ENCODE data around the gene NOTCH3.

Gene NOTCH3

DNA sequence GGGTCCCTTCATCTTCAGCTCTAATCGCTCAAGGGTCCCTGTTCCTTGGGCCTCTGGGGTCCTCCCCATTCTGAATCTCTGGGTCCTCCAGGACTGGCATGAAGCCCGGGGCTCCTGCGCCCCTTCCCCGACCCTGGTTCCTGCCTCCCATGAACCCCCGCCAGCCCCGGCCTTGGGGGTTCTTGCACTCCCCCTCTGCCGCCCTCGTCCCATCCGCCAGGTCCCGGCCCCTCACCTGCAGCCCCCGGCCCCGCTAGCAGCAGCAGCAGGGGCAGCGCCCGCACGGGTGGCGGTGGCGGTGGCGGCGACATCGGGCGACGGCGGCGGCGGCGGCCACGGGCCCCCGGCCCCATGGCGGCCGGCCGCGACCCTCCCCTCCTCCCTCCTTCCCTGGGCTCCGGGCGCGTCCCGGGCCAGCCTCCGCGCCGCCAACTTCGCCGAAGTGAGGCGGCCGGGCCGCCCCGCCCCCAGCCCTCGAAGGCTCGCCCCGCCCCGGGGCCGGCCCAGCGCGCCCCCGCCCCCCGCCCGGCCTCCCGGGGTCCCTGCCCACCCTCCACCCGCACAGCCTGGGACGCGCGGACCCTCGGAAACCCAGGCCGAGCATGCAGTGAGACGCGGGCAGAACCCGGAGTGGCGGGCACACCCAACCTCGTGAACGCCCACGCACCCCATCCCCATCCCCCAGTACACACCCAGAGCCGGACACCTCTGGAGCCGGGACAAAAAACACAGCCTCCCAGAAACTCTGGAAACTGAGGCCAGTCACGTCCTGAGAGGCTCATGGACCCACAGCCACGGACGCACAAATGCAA is at the start of gene NOTCH3:
Gene NOTCH3, minus strand, starts transcription at position 443 of the 812 bp plus-strand sequence. Its CDS starts 90 bp downstream, at position 353.
- no peak within 1 kb of the TSS for H3K4me2 ChIP-seq (ENCODE audit: low read length)
- H3K4me3 ChIP-seq (ENCODE audit: low read length): no peak within 1 kb of the TSS
- no peaks in the 10 kb centered on the region for H3K79me2 ChIP-seq (ENCODE audit: control insufficient read depth, low read length)
- H3K36me3 ChIP-seq (ENCODE audit: control insufficient read depth, low read length): no peaks in the 10 kb centered on the region
- no peak for TF ChIP-seq EZH2phosphoT487 (IDR thresholded peaks at IDR 0.05; ENCODE audit: borderline replicate concordance, low read length)
- TF ChIP-seq, protein P1, sequence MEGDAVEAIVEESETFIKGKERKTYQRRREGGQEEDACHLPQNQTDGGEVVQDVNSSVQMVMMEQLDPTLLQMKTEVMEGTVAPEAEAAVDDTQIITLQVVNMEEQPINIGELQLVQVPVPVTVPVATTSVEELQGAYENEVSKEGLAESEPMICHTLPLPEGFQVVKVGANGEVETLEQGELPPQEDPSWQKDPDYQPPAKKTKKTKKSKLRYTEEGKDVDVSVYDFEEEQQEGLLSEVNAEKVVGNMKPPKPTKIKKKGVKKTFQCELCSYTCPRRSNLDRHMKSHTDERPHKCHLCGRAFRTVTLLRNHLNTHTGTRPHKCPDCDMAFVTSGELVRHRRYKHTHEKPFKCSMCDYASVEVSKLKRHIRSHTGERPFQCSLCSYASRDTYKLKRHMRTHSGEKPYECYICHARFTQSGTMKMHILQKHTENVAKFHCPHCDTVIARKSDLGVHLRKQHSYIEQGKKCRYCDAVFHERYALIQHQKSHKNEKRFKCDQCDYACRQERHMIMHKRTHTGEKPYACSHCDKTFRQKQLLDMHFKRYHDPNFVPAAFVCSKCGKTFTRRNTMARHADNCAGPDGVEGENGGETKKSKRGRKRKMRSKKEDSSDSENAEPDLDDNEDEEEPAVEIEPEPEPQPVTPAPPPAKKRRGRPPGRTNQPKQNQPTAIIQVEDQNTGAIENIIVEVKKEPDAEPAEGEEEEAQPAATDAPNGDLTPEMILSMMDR (IDR thresholded peaks at IDR 0.05; ENCODE audit: low read depth, low read length, poor library complexity, severe bottlenecking): no peak
- no peaks in the 10 kb centered on the region for H3K9me2 ChIP-seq (replicated peaks; ENCODE audit: control insufficient read depth, low read length)
- H4K20me1 ChIP-seq (ENCODE audit: control insufficient read depth, insufficient read depth, low read depth, low read length): peaks cover 3% of the 10 kb centered on the region; the same call in 1 of the 2 replicates
- H3K9me3 ChIP-seq (ENCODE audit: control insufficient read depth, insufficient read depth, low read length): no peaks in the 10 kb centered on the region
- H3K4me1 ChIP-seq (ENCODE audit: control insufficient read depth, low read length): peaks cover 19% of the 10 kb centered on the region
- H3K27me3 ChIP-seq (ENCODE audit: control insufficient read depth, low read length): no peaks in the 10 kb centered on the region
- no peak within 1 kb of the TSS for H3K27ac ChIP-seq (ENCODE audit: low read depth, low read length)
- peaks cover 5% of the 10 kb centered on the region; the same call in 1 of the 2 replicates for H3F3A ChIP-seq (ENCODE audit: control insufficient read depth, insufficient read depth)

DNA sequence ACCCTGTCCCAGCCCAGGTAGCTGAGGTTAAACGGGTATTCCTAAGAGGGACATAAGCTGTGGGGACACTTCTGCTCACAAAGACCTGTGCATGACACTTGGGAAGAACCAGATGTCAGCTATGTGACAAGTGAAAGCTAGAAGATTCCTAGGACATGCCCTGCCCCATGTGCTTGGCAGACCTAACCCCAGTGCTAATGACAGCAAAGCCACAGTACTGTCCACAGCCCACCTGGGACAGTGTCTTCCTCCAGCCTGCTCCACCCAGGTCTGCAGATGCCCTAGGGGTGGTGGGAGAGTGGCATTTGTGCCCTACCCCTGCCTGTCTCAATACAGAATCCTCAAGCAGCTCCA is 49.8 kb upstream of the NOTCH3 start:
- Histone ChIP-seq H3F3A (ENCODE audit: control insufficient read depth, insufficient read depth) (no peaks in the 10 kb centered on the region), H4K20me1 (ENCODE audit: control insufficient read depth, insufficient read depth, low read depth, low read length) (peaks cover 3% of the 10 kb centered on the region; the same call in 1 of the 2 replicates), H3K4me1 (ENCODE audit: control insufficient read depth, low read length) (no peaks in the 10 kb centered on the region), H3K4me2 (ENCODE audit: low read length) (no peak overlapping the region), H3K9me3 (ENCODE audit: control insufficient read depth, insufficient read depth, low read length) (no peaks in the 10 kb centered on the region), H3K4me3 (ENCODE audit: low read length) (no peak overlapping the region), H3K27me3 (ENCODE audit: control insufficient read depth, low read length) (no peaks in the 10 kb centered on the region), H3K36me3 (ENCODE audit: control insufficient read depth, low read length) (peaks cover 83% of the 10 kb centered on the region), H3K9me2 (replicated peaks; ENCODE audit: control insufficient read depth, low read length) (no peaks in the 10 kb centered on the region), H3K27ac (ENCODE audit: low read depth, low read length) (no peak overlapping the region), H3K79me2 (ENCODE audit: control insufficient read depth, low read length) (peaks cover 10% of the 10 kb centered on the region)
- TF ChIP-seq EZH2phosphoT487 (IDR thresholded peaks at IDR 0.05; ENCODE audit: borderline replicate concordance, low read length): no peak
- TF ChIP-seq, protein P1 (IDR thresholded peaks at IDR 0.05; ENCODE audit: low read depth, low read length, poor library complexity, severe bottlenecking): no peak

DNA sequence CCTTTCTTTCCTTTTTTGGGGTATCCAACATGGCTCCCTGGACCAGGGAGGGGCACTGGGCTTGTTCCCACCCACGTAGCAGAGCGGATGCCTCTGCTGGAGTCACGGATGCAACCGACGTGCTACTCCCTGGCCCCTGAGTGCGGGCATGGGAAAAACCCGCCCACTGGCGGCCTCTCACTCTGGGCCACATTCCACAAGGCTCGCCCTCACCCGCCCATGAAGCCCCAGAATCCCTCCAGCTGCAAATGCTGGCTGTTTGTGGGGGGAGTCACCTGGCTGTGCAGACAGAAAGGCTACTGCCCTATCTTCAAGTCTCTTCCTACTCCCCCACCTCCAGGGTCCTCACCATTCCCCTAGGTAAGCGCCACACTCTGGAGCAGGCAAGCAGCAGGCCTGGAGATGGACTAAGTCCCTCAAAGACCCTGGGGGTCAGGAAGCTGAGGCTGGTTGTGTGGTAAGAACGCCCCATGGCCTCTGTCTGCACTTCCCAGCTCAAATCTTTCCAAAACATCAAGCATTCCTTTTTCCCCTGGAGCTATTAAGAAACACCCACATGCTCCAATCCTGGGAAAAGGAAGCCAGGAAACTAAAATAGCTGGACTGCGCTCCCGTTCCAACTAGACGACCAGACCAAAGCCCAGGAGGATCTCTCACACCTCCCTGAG is 49.3 kb upstream of the NOTCH3 start:
- Histone ChIP-seq H3F3A (ENCODE audit: control insufficient read depth, insufficient read depth) (no peaks in the 10 kb centered on the region), H3K4me2 (ENCODE audit: low read length) (no peak overlapping the region), H3K27ac (ENCODE audit: low read depth, low read length) (no peak overlapping the region), H3K4me1 (ENCODE audit: control insufficient read depth, low read length) (no peaks in the 10 kb centered on the region), H3K79me2 (ENCODE audit: control insufficient read depth, low read length) (peaks cover 10% of the 10 kb centered on the region), H3K4me3 (ENCODE audit: low read length) (no peak overlapping the region), H3K9me3 (ENCODE audit: control insufficient read depth, insufficient read depth, low read length) (no peaks in the 10 kb centered on the region), H4K20me1 (ENCODE audit: control insufficient read depth, insufficient read depth, low read depth, low read length) (peaks cover 3% of the 10 kb centered on the region; the same call in 1 of the 2 replicates), H3K9me2 (replicated peaks; ENCODE audit: control insufficient read depth, low read length) (no peaks in the 10 kb centered on the region), H3K36me3 (ENCODE audit: control insufficient read depth, low read length) (peaks cover 83% of the 10 kb centered on the region), H3K27me3 (ENCODE audit: control insufficient read depth, low read length) (no peaks in the 10 kb centered on the region)
- TF ChIP-seq, protein P1 (IDR thresholded peaks at IDR 0.05; ENCODE audit: low read depth, low read length, poor library complexity, severe bottlenecking): no peak
- no peak for TF ChIP-seq EZH2phosphoT487 (IDR thresholded peaks at IDR 0.05; ENCODE audit: borderline replicate concordance, low read length)
